CD4-positive, CD25-positive, alpha-beta regulatory T cell (primary cell): Measurements from ENCODE around the gene ARHGEF11. TPM values are rescaled to one million over a fixed set of nuclear protein-coding genes. Genes with fewer than 3 reads are reported as not detected.

Experiments
- ATAC-seq, 2 donors: fragments of 150-1000 bp; cut with Tn5 transposase; one replicate each; pipeline ENCODE4 v1.10.0; 2021; ENCODE audit warnings: low read depth in 2 of 2, moderate number of reproducible peaks in 2 of 2, moderate library complexity in 1 of 2
- DNase-seq, 3 donors: peaks; one replicate each; pipeline versions ENCODE4 v3.0.0 to v3.0.0-alpha.2; 2012 to 2022; ENCODE audit warnings: mixed read lengths in 1 of 3
- H3K27ac ChIP-seq: one replicate; pipeline ENCODE4 v1.7.0; 2013; ENCODE audit warnings: mild to moderate bottlenecking, low read length; ENCODE audit not compliant: insufficient read depth, poor library complexity, severe bottlenecking
- H3K27me3 ChIP-seq: one replicate; pipeline ENCODE4 v1.7.0; 2013; ENCODE audit warnings: low read length; ENCODE audit not compliant: control insufficient read depth, insufficient read depth
- H3K36me3 ChIP-seq: one replicate; pipeline ENCODE4 v1.7.0; 2013; ENCODE audit warnings: mild to moderate bottlenecking, low read length, moderate library complexity; ENCODE audit not compliant: control insufficient read depth, insufficient read depth
- H3K4me1 ChIP-seq: 2 replicates; pipeline ENCODE4 v1.7.0; 2013; ENCODE audit warnings: mild to moderate bottlenecking, low read length; ENCODE audit not compliant: insufficient read depth, control insufficient read depth, poor library complexity, severe bottlenecking
- H3K4me3 ChIP-seq: one replicate; pipeline ENCODE4 v1.7.0; 2013; ENCODE audit warnings: low read depth, mild to moderate bottlenecking, low read length, moderate library complexity
- H3K9me3 ChIP-seq, 2 experiments: 1 replicate in 1 of 2; 2 replicates in 1 of 2; pipeline ENCODE4 v1.7.0; 2013; ENCODE audit warnings: low read length in 2 of 2, mild to moderate bottlenecking in 1 of 2, moderate library complexity in 1 of 2; ENCODE audit not compliant: control insufficient read depth in 2 of 2
- H3K27ac Mint-ChIP-seq, 3 donors: one replicate each; pipeline ENCODE4 v1.8.0; 2020 to 2022; ENCODE audit warnings: mild to moderate bottlenecking in 3 of 3, mixed read lengths in 3 of 3, moderate library complexity in 2 of 3
- H3K27me3 Mint-ChIP-seq: one replicate; pipeline ENCODE4 v1.8.0; 2022; ENCODE audit warnings: mild to moderate bottlenecking, mixed read lengths
- H3K36me3 Mint-ChIP-seq: one replicate; pipeline ENCODE4 v1.8.0; 2020; ENCODE audit warnings: mixed read lengths
- H3K4me1 Mint-ChIP-seq, 4 donors: one replicate each; pipeline ENCODE4 v1.8.0; 2020 to 2022; ENCODE audit warnings: mixed read lengths in 4 of 4, mild to moderate bottlenecking in 1 of 4
- H3K4me3 Mint-ChIP-seq, 4 donors: one replicate each; pipeline ENCODE4 v1.8.0; 2020 to 2022; ENCODE audit warnings: mild to moderate bottlenecking in 4 of 4, mixed read lengths in 4 of 4, moderate library complexity in 3 of 4
- H3K9me3 Mint-ChIP-seq, 7 donors: one replicate each; pipeline ENCODE4 v1.8.0; 2020 to 2022; ENCODE audit warnings: mixed read lengths in 7 of 7, mild to moderate bottlenecking in 3 of 7, moderate library complexity in 2 of 7
- polyA plus RNA-seq, 4 donors: library from polyadenylated mRNA; unstranded; fragments of 300-500 nt; fragmentation: Illumina TruSeq; gene quantifications; one replicate each; pipeline ENCODE4 v1.2.3, GENCODE V29; 2021
- total RNA-seq: library from RNA; stranded (reverse); gene quantifications from one replicate; pipeline ENCODE4 v1.2.3, GENCODE V29; 2022

The ARHGEF11 gene
- total and polyA plus RNA-seq, 5 donors from 2014 or later, result 18.2 to 39.4 (median 20.8) TPM

- no peak overlapping the region for H3K27ac ChIP-seq
- no peak for ATAC-seq
- no peaks in the 10 kb centered on the region for H3K36me3 ChIP-seq
- Mint-ChIP-seq H3K4me3 (no peak overlapping the region), H3K27ac (no peak overlapping the region), H3K27me3 (peaks cover 44% of the 10 kb centered on the region), H3K4me1 (no peaks in the 10 kb centered on the region), H3K9me3 (peaks cover 0 to 2% (median 0%) of the 10 kb centered on the region in 7 donors), H3K36me3 (no peaks in the 10 kb centered on the region)
- no peaks in the 10 kb centered on the region for H3K4me1 ChIP-seq
- H3K27me3 ChIP-seq, result no peaks in the 10 kb centered on the region
- no peaks in the 10 kb centered on the region for H3K9me3 ChIP-seq
- DNase-seq, result no peak
- no peak overlapping the region for H3K4me3 ChIP-seq
Measured at GRCh38 chr1:156912861-156913808, 132.4 kb downstream of the ARHGEF11 start.

DNA sequence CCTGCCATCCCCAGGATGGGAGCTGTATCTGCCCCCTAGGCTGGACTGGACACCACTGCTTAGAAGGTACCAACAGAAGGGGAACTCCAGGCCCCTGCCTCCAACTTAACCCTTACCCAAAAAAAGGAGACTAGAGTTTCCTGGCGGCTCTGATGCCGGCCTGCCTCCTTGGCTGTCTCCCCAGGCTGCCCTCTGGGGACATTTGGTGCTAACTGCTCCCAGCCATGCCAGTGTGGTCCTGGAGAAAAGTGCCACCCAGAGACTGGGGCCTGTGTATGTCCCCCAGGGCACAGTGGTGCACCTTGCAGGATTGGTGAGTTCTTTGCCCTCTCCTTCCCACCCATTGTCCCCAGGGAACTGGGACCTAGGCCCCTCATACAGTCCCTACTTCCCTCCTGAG lies 133.2 kb downstream of the ARHGEF11 start:
- H3K27me3 Mint-ChIP-seq, result peaks cover 36% of the 10 kb centered on the region
- no peak for DNase-seq
- H3K36me3 Mint-ChIP-seq, result no peaks in the 10 kb centered on the region

DNA sequence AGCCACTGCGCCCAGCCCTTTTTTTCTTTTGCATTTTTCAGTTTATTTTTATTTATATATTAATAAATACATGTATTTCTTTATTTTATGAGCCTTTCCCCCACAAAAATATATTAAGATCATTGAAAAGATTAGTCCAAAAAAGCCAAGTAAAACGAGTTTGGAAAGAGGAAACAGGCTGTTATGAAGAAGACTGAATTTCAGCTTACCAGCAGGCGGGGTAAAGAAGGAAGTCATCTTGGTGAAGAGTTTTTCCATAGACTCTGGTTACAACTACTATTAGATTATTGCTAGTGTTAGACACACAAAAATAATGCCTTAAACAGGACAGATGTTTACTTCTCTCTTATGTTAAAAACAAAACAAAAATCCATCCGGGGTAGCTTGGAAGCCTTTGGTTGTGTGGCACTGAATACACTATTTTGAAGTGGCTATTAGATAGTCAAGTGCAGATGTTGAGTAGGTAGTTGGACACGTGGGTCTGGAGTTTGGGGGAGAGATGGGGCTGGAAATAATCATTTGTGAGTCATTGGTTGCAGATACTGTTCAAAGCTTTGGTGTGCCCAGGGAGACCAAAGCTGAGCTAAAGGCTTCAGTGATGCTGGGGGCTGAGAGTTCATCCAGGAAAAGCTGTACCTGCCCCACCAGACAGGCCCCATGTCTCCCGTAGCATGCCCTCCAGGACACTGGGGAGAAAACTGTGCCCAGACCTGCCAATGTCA lies 133.8 kb downstream of the ARHGEF11 start:
- Mint-ChIP-seq H3K4me3 (no peak overlapping the region), H3K36me3 (no peaks in the 10 kb centered on the region), H3K9me3 (peaks cover 0 to 2% (median 0%) of the 10 kb centered on the region in 7 donors), H3K27me3 (peaks cover 32% of the 10 kb centered on the region), H3K4me1 (peaks cover 0 to 2% (median 0%) of the 10 kb centered on the region in 4 donors), H3K27ac (no peak overlapping the region)
- Histone ChIP-seq H3K27me3 (no peaks in the 10 kb centered on the region), H3K4me3 (no peak overlapping the region), H3K36me3 (no peaks in the 10 kb centered on the region), H3K4me1 (no peaks in the 10 kb centered on the region), H3K9me3 (no peaks in the 10 kb centered on the region), H3K27ac (no peak overlapping the region)
- no peak for ATAC-seq
- DNase-seq, result no peak

More for the DNA sequence above, 133.2 kb downstream of the ARHGEF11 start:
- no peak overlapping the region for H3K4me3 ChIP-seq
- H3K27ac Mint-ChIP-seq, result no peak overlapping the region
- no peaks in the 10 kb centered on the region for H3K9me3 ChIP-seq
- H3K4me1 ChIP-seq, result no peaks in the 10 kb centered on the region
- H3K4me3 Mint-ChIP-seq, result no peak overlapping the region
- no peak overlapping the region for H3K27ac ChIP-seq
- peaks cover 0 to 2% (median 0%) of the 10 kb centered on the region in 7 donors for H3K9me3 Mint-ChIP-seq
- no peaks in the 10 kb centered on the region for H3K4me1 Mint-ChIP-seq
- no peak for ATAC-seq
- H3K36me3 ChIP-seq, result no peaks in the 10 kb centered on the region
- no peaks in the 10 kb centered on the region for H3K27me3 ChIP-seq

DNA sequence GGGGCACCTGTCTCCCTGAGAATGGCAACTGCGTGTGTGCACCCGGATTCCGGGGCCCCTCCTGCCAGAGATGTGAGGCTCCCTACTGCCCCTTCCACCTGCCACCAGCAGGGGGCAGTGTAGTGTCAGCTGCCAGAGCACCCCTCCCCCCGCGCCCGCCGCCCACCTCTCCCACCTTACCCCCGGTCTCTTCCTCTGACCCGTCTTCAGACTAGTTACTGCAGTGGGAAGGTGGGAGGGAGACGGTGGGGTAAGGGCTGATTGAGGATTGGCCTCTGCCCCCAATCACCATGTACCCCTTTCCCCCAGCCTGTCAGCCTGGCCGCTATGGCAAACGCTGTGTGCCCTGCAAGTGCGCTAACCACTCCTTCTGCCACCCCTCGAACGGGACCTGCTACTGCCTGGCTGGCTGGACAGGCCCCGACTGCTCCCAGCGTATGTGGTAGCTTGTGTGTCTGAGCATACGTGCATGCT lies 135.2 kb downstream of the ARHGEF11 start:
- ATAC-seq, result no peak
- peak; percentile 37 to 51 (median 48) for DNase-seq
- H3K27ac Mint-ChIP-seq, result no peak overlapping the region
- peaks cover 0 to 2% (median 0%) of the 10 kb centered on the region in 4 donors for H3K4me1 Mint-ChIP-seq
- H3K9me3 Mint-ChIP-seq, result peaks cover 0 to 2% (median 0%) of the 10 kb centered on the region in 7 donors
- Histone ChIP-seq H3K9me3 (no peaks in the 10 kb centered on the region), H3K4me1 (no peaks in the 10 kb centered on the region), H3K36me3 (no peaks in the 10 kb centered on the region), H3K27ac (no peak overlapping the region), H3K4me3 (no peak overlapping the region), H3K27me3 (no peaks in the 10 kb centered on the region)
- no peaks in the 10 kb centered on the region for H3K36me3 Mint-ChIP-seq
- H3K4me3 Mint-ChIP-seq, result no peak overlapping the region
- peaks cover 21% of the 10 kb centered on the region for H3K27me3 Mint-ChIP-seq

GRCh38 chr1:156909671-156910070 lies 135.9 kb downstream of the ARHGEF11 start:
- Histone ChIP-seq H3K27ac (no peak overlapping the region), H3K36me3 (no peaks in the 10 kb centered on the region), H3K27me3 (no peaks in the 10 kb centered on the region), H3K9me3 (no peaks in the 10 kb centered on the region), H3K4me1 (no peaks in the 10 kb centered on the region), H3K4me3 (no peak overlapping the region)
- Mint-ChIP-seq H3K9me3 (peaks cover 0 to 2% (median 0%) of the 10 kb centered on the region in 7 donors), H3K36me3 (no peaks in the 10 kb centered on the region), H3K4me3 (no peak overlapping the region), H3K27me3 (peaks cover 19% of the 10 kb centered on the region), H3K27ac (no peak overlapping the region), H3K4me1 (peaks cover 0 to 2% (median 0%) of the 10 kb centered on the region in 4 donors)
- no peak for ATAC-seq
- no peak for DNase-seq

DNA sequence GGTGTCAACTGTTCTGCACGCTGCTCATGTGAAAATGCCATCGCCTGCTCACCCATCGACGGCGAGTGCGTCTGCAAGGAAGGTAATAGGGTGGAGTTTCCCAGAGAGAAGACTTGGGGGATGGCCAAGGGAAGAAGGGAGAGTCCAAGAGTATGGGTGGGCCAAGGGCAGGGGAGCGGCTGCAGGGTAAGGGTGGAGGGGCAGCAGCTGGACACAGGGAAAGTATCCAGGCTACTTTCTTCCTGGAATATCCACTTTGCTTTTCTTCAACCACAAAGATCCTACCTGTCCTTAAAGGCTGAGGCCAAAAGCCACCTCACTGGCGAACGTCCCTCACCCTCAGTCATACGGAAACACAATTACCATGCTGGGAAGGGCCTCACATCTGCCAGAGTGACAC lies 136.6 kb downstream of the ARHGEF11 start:
- ATAC-seq, result no peak
- Histone ChIP-seq H3K27me3 (no peaks in the 10 kb centered on the region), H3K4me1 (no peaks in the 10 kb centered on the region), H3K36me3 (no peaks in the 10 kb centered on the region), H3K9me3 (no peaks in the 10 kb centered on the region), H3K4me3 (no peak overlapping the region), H3K27ac (no peak overlapping the region)
- Mint-ChIP-seq H3K27ac (no peak overlapping the region), H3K27me3 (peaks cover 17% of the 10 kb centered on the region), H3K4me3 (no peak overlapping the region), H3K36me3 (no peaks in the 10 kb centered on the region), H3K9me3 (peaks cover 0 to 2% (median 0%) of the 10 kb centered on the region in 7 donors), H3K4me1 (peaks cover 0 to 2% (median 0%) of the 10 kb centered on the region in 4 donors)
- DNase-seq, result no peak

DNA sequence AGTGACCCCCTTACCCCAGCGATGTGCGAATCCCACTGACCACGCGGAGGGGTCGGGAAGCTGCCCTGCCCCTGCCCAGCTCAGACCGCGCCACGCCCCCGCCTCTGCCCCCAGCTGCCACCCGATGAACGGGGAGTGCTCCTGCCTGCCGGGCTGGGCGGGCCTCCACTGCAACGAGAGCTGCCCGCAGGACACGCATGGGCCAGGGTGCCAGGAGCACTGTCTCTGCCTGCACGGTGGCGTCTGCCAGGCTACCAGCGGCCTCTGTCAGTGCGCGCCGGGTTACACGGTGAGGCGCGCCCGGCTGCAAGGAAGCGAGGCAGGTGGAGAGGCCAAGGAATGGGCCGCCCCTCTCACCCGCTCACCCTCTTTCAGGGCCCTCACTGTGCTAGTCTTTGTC lies 137.0 kb downstream of the ARHGEF11 start:
- H3K27ac ChIP-seq, result no peak overlapping the region

More for the DNA sequence above, 137.0 kb downstream of the ARHGEF11 start:
- peaks cover 20% of the 10 kb centered on the region for H3K27me3 Mint-ChIP-seq
- Histone ChIP-seq H3K4me3 (no peak overlapping the region), H3K36me3 (no peaks in the 10 kb centered on the region), H3K4me1 (no peaks in the 10 kb centered on the region), H3K9me3 (no peaks in the 10 kb centered on the region), H3K27me3 (no peaks in the 10 kb centered on the region)
- H3K27ac Mint-ChIP-seq, result no peak overlapping the region
- no peak overlapping the region for H3K4me3 Mint-ChIP-seq
- ATAC-seq (no peak), DNase-seq (no peak)
- no peaks in the 10 kb centered on the region for H3K36me3 Mint-ChIP-seq
- peaks cover 0 to 2% (median 0%) of the 10 kb centered on the region in 4 donors for H3K4me1 Mint-ChIP-seq
- H3K9me3 Mint-ChIP-seq, result peaks cover 0 to 2% (median 0%) of the 10 kb centered on the region in 7 donors
